ENCODE data around the gene KDM6A. TPM values are rescaled to one million over a fixed set of nuclear protein-coding genes. Genes with fewer than 3 reads are reported as not detected.

KDM6A gene
- total and polyA plus RNA-seq, 2 of the 13 experiments (the other 11 are each of a cell fraction or from before 2014, with no cell fraction given): 16.7 to 18.2 TPM

DNA sequence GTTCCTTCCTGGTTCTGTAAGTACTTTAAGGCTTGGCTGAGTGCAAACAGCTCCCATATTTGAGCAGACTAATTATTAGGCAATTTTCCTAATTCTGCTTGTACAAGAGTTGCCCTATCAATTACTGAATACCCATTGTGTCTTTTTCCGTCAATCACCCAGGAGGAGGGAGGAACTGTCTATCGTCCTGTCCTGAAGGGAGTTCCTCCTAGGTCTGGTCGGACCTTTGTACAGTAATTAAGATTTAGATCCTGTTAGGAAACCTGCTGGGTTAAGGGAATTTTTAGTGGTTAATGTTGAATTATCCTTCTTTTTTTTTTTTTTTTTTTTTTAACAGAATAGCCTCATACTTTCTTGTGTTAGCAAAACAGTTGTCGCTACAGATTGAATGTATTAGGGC lies 130.1 kb downstream of the KDM6A start:
- CTCF ChIA-PET (ENCODE audit: low intra/inter-chr PET ratio, low total read pairs): no interaction called here
- H3K4me3 ChIP-seq (replicated peaks in 1 of 3; ENCODE audit: insufficient read depth in 1 of 3, low read depth in 2 of 3, low read length in 3 of 3): no peak overlapping the region

More for the DNA sequence above, 130.1 kb downstream of the KDM6A start:
- no peaks in the 10 kb centered on the region for H3K36me3 ChIP-seq (replicated peaks in 1 of 2; ENCODE audit: control insufficient read depth in 1 of 2, insufficient read depth in 2 of 2, low read length in 2 of 2)
- no peak for FAIRE-seq
- H3K9me3 ChIP-seq (ENCODE audit: low read length): no peaks in the 10 kb centered on the region
- no peak for ATAC-seq
- H3K79me2 ChIP-seq (ENCODE audit: insufficient read depth, low read length): peaks cover 2% of the 10 kb centered on the region
- H3K27me3 ChIP-seq (ENCODE audit: control insufficient read depth in 1 of 2, insufficient read depth in 2 of 2, low read length in 2 of 2): no peaks in the 10 kb centered on the region
- no peak overlapping the region for H3K27ac ChIP-seq (ENCODE audit: extremely low read length, insufficient read depth, low read length)
- no peak overlapping the region for H3K9ac ChIP-seq (ENCODE audit: insufficient read depth, low read depth, low read length)
- H4K20me1 ChIP-seq (ENCODE audit: insufficient read depth, low read length): no peaks in the 10 kb centered on the region
- POLR2A ChIA-PET: no interaction called here
- TF ChIP-seq SRSF9 (IDR thresholded peaks at IDR 0.05; ENCODE audit: borderline replicate concordance, insufficient read depth, low read depth, low read length, poor library complexity, severe bottlenecking) (no peak), ZNF615 (CRISPR knock-in tag; IDR thresholded peaks at IDR 0.05; ENCODE audit: borderline replicate concordance) (no peak), ARID3A (IDR thresholded peaks at IDR 0.05; ENCODE audit: low read depth, low read length) (no peak), TAF1 (CRISPR knock-in tag; IDR thresholded peaks at IDR 0.05) (no peak), ZNF749 (CRISPR knock-in tag; IDR thresholded peaks at IDR 0.05; ENCODE audit: borderline replicate concordance) (no peak), ZBTB42 (CRISPR knock-in tag; IDR thresholded peaks at IDR 0.05) (no peak), DMTF1 (CRISPR knock-in tag; IDR thresholded peaks at IDR 0.05) (no peak), ZKSCAN5 (CRISPR knock-in tag; IDR thresholded peaks at IDR 0.05) (no peak), XBP1 (CRISPR knock-in tag; IDR thresholded peaks at IDR 0.05) (no peak), SP2 (CRISPR knock-in tag; IDR thresholded peaks at IDR 0.05) (no peak)
- no peaks in the 10 kb centered on the region for H3K4me1 ChIP-seq (ENCODE audit: insufficient read depth, low read length)
- intact Hi-C loops (cut with micrococcal nuclease; ENCODE audit: unreplicated experiment): no loop called here
- DNase-seq (ENCODE audit: low spot score): no peak
- no peak overlapping the region for H2AFZ ChIP-seq (ENCODE audit: low read length)
- BruUV-seq (replicated peaks): no TSS peak
- in situ Hi-C loops (cut with HindIII; ENCODE audit: extremely low pct_ligation_motif_present, low pct_unique_long_range_greater_than_20kb): no loop called here
- no peak overlapping the region for H3K4me2 ChIP-seq (ENCODE audit: low read depth, low read length)
- 89% methylated on average over 4 of the region's 4 CpGs for WGBS (ENCODE audit: low lambda C conversion rate)
